PC-3 (cell line): ENCODE results near the gene CBFA2T2. TPM values are rescaled to one million over a fixed set of nuclear protein-coding genes. Genes with fewer than 3 reads are reported as not detected.

Source experiments
- ATAC-seq: fragments of 200-7000 bp; cut with Tn5 transposase; 2 replicates; pipeline ENCODE4 v1.9.1; 2020; ENCODE audit warnings: mild to moderate bottlenecking, moderate library complexity
- BruUV-seq: library from RNA; stranded (reverse); fragments of 400-500 nt; replicated peaks from 2 replicates; lab custom pipeline; 2021; lab: Mats Ljungman, UMichigan
- CTCF ChIA-PET: fragments of 300-600 bp; sonication (Branson Sonifier 250); formaldehyde crosslinking; loops from one replicate; lab custom pipeline; 2022; ENCODE audit warnings: antibody characterized with exemption; lab: Charles Lee
- POLR2A ChIA-PET: fragments of 300-600 bp; sonication (Branson Sonifier 250); formaldehyde crosslinking; loops from one replicate; lab custom pipeline; 2022; ENCODE audit warnings: antibody characterized with exemption; ENCODE audit not compliant: unreplicated experiment; lab: Charles Lee
- DNase-seq: peaks from one replicate; pipeline ENCODE4 v3.0.0-alpha.2; 2015
- H2AFZ ChIP-seq: fragments of 300-600 bp; sonication (generic); 2 replicates; pipeline ENCODE4 v1.6.0; 2016; ENCODE audit warnings: antibody characterized with exemption, low read length
- H3F3A ChIP-seq: fragments of 300-600 bp; sonication (generic); one replicate; pipeline ENCODE4 v1.6.0; 2017; ENCODE audit warnings: antibody characterized with exemption, low read length, control low read depth, mild to moderate bottlenecking; ENCODE audit not compliant: unreplicated experiment
- H3K27ac ChIP-seq: fragments of 300-600 bp; sonication (generic); 2 replicates; pipeline ENCODE4 v1.5.1; 2016; ENCODE audit warnings: mild to moderate bottlenecking, low read length
- H3K27me3 ChIP-seq: fragments of 300-600 bp; sonication (generic); 2 replicates; pipeline ENCODE4 v1.6.1; 2016; ENCODE audit warnings: low read length, mixed read lengths
- H3K36me3 ChIP-seq: fragments of 300-600 bp; sonication (generic); 2 replicates; pipeline ENCODE4 v1.6.1; 2016; ENCODE audit warnings: low read depth, mixed run types, low read length, mixed read lengths
- H3K4me1 ChIP-seq: fragments of 300-600 bp; sonication (generic); 2 replicates; pipeline ENCODE4 v1.5.1; 2016; ENCODE audit warnings: low read length; ENCODE audit not compliant: insufficient read depth
- H3K4me2 ChIP-seq: fragments of 300-600 bp; sonication (generic); 2 replicates; pipeline ENCODE4 v1.6.0; 2016; ENCODE audit warnings: low read length
- H3K4me3 ChIP-seq: fragments of 300-600 bp; sonication (generic); 2 replicates; pipeline ENCODE4 v1.5.1; 2016; ENCODE audit warnings: mild to moderate bottlenecking, low read length, mixed read lengths
- H3K79me2 ChIP-seq: fragments of 300-600 bp; sonication (generic); 2 replicates; pipeline ENCODE4 v1.6.1; 2017; ENCODE audit warnings: low read length, mixed read lengths
- H3K9ac ChIP-seq: fragments of 300-600 bp; sonication (generic); 2 replicates; pipeline ENCODE4 v1.6.0; 2016; ENCODE audit warnings: mild to moderate bottlenecking, low read length
- H3K9me2 ChIP-seq: fragments of 300-600 bp; sonication (generic); replicated peaks from 2 replicates; pipeline ENCODE4 v1.6.1; 2016; ENCODE audit warnings: mixed run types, low read length, mixed read lengths
- H3K9me3 ChIP-seq: fragments of 300-600 bp; sonication (generic); 2 replicates; pipeline ENCODE4 v1.6.1; 2016; ENCODE audit warnings: low read length, mixed read lengths
- H4K20me1 ChIP-seq: fragments of 300-600 bp; sonication (generic); 2 replicates; pipeline ENCODE4 v1.6.1; 2016; ENCODE audit warnings: low read length, mixed read lengths
- CTCF ChIP-seq: fragments of 300-600 bp; sonication (generic); conservative IDR thresholded peaks from 2 replicates; pipeline ENCODE4 v1.5.1; 2017; ENCODE audit warnings: antibody characterized with exemption, low read depth, mild to moderate bottlenecking, low read length
- EZH2 ChIP-seq: fragments of 300-600 bp; sonication (generic); IDR thresholded peaks from one replicate; pipeline ENCODE4 v1.6.1; 2017; ENCODE audit warnings: antibody characterized with exemption, mild to moderate bottlenecking, low read length; ENCODE audit not compliant: unreplicated experiment
- EZH2phosphoT487 ChIP-seq: fragments of 300-600 bp; sonication (generic); IDR thresholded peaks from 2 replicates; pipeline ENCODE4 v1.6.1; 2018; ENCODE audit warnings: mild to moderate bottlenecking, antibody characterized with exemption, low read length, borderline replicate concordance
- intact Hi-C: fragments of 100-400 bp; cut with micrococcal nuclease; formaldehyde crosslinking; loops from 2 replicates; pipeline ENCODE4 v1.9.0; 2023
- total RNA-seq: library from RNA; depleted of rRNA; stranded (reverse); fragments of >200 nt; gene quantifications from 2 replicates; pipeline ENCODE4 v1.2.3, GENCODE V29; 2014

Gene CBFA2T2
- total RNA-seq, 1 experiment from 2014 or later: 9.7 TPM

- CTCF ChIA-PET: interaction anchor here (0.6 kb wide), 1 partner anchor 16 kb away, joined by 4 read pairs; no protein-coding TSS in a partner anchor
- no peak for ATAC-seq
- intact Hi-C loops: loop anchor here (10.0 kb wide), 1 partner anchor 83 kb away; no protein-coding TSS in a partner anchor
These were observed 47.7 kb downstream of the CBFA2T2 start for GRCh38 chr20:33537608-33538007.

GRCh38 chr20:33539129-33539528, 49.2 kb downstream of the CBFA2T2 start:
- ChIA-PET CTCF (no interaction called here), POLR2A (no interaction called here)
- no peak overlapping the region for H3K4me3 ChIP-seq
- no peak overlapping the region for H3K27ac ChIP-seq
- no peaks in the 10 kb centered on the region for H3K9me3 ChIP-seq
- peak overlapping the region; percentile 2; the same call in 1 of the 2 replicates for H3K4me2 ChIP-seq
- H3K9ac ChIP-seq: no peak overlapping the region
- TF ChIP-seq EZH2phosphoT487: no peak
- TF ChIP-seq EZH2: no peak
- TF ChIP-seq CTCF: no peak
- no peaks in the 10 kb centered on the region for H3K9me2 ChIP-seq
- DNase-seq (peak; percentile 59), ATAC-seq (peak; percentile 99)
- no peaks in the 10 kb centered on the region for H3K79me2 ChIP-seq
- intact Hi-C loops: loop anchor here (10.0 kb wide), 1 partner anchor 84 kb away; no protein-coding TSS in a partner anchor
- no peaks in the 10 kb centered on the region for H3F3A ChIP-seq
- H3K36me3 ChIP-seq: no peaks in the 10 kb centered on the region
- BruUV-seq: no TSS peak
- H2AFZ ChIP-seq: no peak overlapping the region
- H4K20me1 ChIP-seq: no peaks in the 10 kb centered on the region
- H3K4me1 ChIP-seq: peaks cover 13% of the 10 kb centered on the region
- no peaks in the 10 kb centered on the region for H3K27me3 ChIP-seq

More at GRCh38 chr20:33537608-33538007, 47.7 kb downstream of the CBFA2T2 start:
- no peak overlapping the region for H3K4me3 ChIP-seq
- DNase-seq: no peak
- BruUV-seq: no TSS peak
- H3K9me3 ChIP-seq: no peaks in the 10 kb centered on the region
- no peaks in the 10 kb centered on the region for H3K79me2 ChIP-seq
- H3K27ac ChIP-seq: no peak overlapping the region
- peaks cover 13% of the 10 kb centered on the region for H3K4me1 ChIP-seq
- H3K27me3 ChIP-seq: no peaks in the 10 kb centered on the region
- POLR2A ChIA-PET: interaction anchor here (0.6 kb wide), 2 partner anchors 48 to 82 kb away, joined by 3 to 7 read pairs; no protein-coding TSS in a partner anchor
- no peak overlapping the region for H3K9ac ChIP-seq
- H3F3A ChIP-seq: no peaks in the 10 kb centered on the region
- TF ChIP-seq CTCF: no peak
- TF ChIP-seq EZH2: no peak
- no peak for TF ChIP-seq EZH2phosphoT487
- H3K4me2 ChIP-seq: no peak overlapping the region
- no peaks in the 10 kb centered on the region for H3K9me2 ChIP-seq
- no peaks in the 10 kb centered on the region for H4K20me1 ChIP-seq
- H2AFZ ChIP-seq: no peak overlapping the region
- no peaks in the 10 kb centered on the region for H3K36me3 ChIP-seq

GRCh38 chr20:33540427-33540826, 50.5 kb downstream of the CBFA2T2 start:
- H3K9ac ChIP-seq: no peak overlapping the region
- no peaks in the 10 kb centered on the region for H3K79me2 ChIP-seq
- no peak overlapping the region for H3K27ac ChIP-seq
- no peak overlapping the region for H2AFZ ChIP-seq
- no peaks in the 10 kb centered on the region for H3F3A ChIP-seq
- no peak for ATAC-seq
- no peak overlapping the region for H3K4me3 ChIP-seq
- no peaks in the 10 kb centered on the region for H3K9me2 ChIP-seq
- no TSS peak for BruUV-seq
- no peaks in the 10 kb centered on the region for H4K20me1 ChIP-seq
- POLR2A ChIA-PET: no interaction called here
- H3K9me3 ChIP-seq: no peaks in the 10 kb centered on the region
- H3K36me3 ChIP-seq: no peaks in the 10 kb centered on the region
- no peak overlapping the region for H3K4me2 ChIP-seq
- peaks cover 13% of the 10 kb centered on the region for H3K4me1 ChIP-seq
- no peak for DNase-seq
- TF ChIP-seq EZH2phosphoT487 (no peak), CTCF (no peak), EZH2 (no peak)
- CTCF ChIA-PET: no interaction called here
- no peaks in the 10 kb centered on the region for H3K27me3 ChIP-seq
- intact Hi-C loops: no loop called here
